Measurements from ENCODE around the gene MGA.
A peak's percentile ranks its signal among the peaks of the same experiment; 100 is the strongest.

Gene MGA

GRCh38 chr15:41809526-41810220 is 149.5 kb downstream of the MGA start:
- no peak for DNase-seq (ENCODE audit: low spot score)

- DNase-seq (ENCODE audit: low spot score), result no peak
Measured at GRCh38 chr15:41810651-41811431, 150.6 kb downstream of the MGA start.

- peak; percentile 89 for DNase-seq (ENCODE audit: low spot score)
Measured at GRCh38 chr15:41811432-41812195, 151.4 kb downstream of the MGA start.

- no peak for DNase-seq (ENCODE audit: low spot score)
Measured at GRCh38 chr15:41812820-41813375, 152.7 kb downstream of the MGA start.

- no peak for DNase-seq (ENCODE audit: low spot score)
Measured at GRCh38 chr15:41813426-41813825, 153.2 kb downstream of the MGA start.

- DNase-seq (ENCODE audit: low spot score), result no peak
Measured at GRCh38 chr15:41814534-41814933, 154.3 kb downstream of the MGA start.

- DNase-seq (ENCODE audit: low spot score), result no peak
Measured at GRCh38 chr15:41816788-41817187, 156.6 kb downstream of the MGA start.

GRCh38 chr15:41817327-41817726 is 157.1 kb downstream of the MGA start:
- DNase-seq (ENCODE audit: low spot score), result no peak

- no peak for DNase-seq (ENCODE audit: low spot score)
Measured at GRCh38 chr15:41817781-41818180, 157.6 kb downstream of the MGA start.

GRCh38 chr15:41819455-41820050 is 159.3 kb downstream of the MGA start:
- DNase-seq (ENCODE audit: low spot score), result no peak

GRCh38 chr15:41820791-41821423 is 160.7 kb downstream of the MGA start:
- DNase-seq (ENCODE audit: low spot score), result no peak

GRCh38 chr15:41821831-41822230 is 161.6 kb downstream of the MGA start:
- no peak for DNase-seq (ENCODE audit: low spot score)

- no peak for DNase-seq (ENCODE audit: low spot score)
Measured at GRCh38 chr15:41822471-41822870, 162.3 kb downstream of the MGA start.

Measured in pons (tissue), 1 donor.